HG02571 (cell line): Measurements from ENCODE around the gene ALDH2.
A peak's percentile ranks its signal among the peaks of the same experiment; 100 is the strongest.
"Not testable (repeated sequence)": the region's sequence is repeated elsewhere in the genome, so short reads cannot be mapped to it uniquely, and the experiment has no call there.

ENCODE experiments used
- ATAC-seq: cut with Tn5 transposase; IDR thresholded peaks from one replicate; pipeline ENCODE4 v1.9.1; 2021; ENCODE audit warnings: mild to moderate bottlenecking, moderate library complexity; ENCODE audit not compliant: unreplicated experiment

ALDH2 gene

GRCh38 chr12:111758120-111758561, 8.6 kb upstream of the ALDH2 start:
- no peak for ATAC-seq

GRCh38 chr12:111759271-111759670, 7.5 kb upstream of the ALDH2 start:
- ATAC-seq, result no peak

GRCh38 chr12:111759991-111760390, 6.7 kb upstream of the ALDH2 start:
- no peak for ATAC-seq

- no peak for ATAC-seq
Observed at GRCh38 chr12:111761099-111761498, 5.6 kb upstream of the ALDH2 start.

- no peak for ATAC-seq
Observed at GRCh38 chr12:111761706-111762105, 5.0 kb upstream of the ALDH2 start.

GRCh38 chr12:111763552-111763951, 3.2 kb upstream of the ALDH2 start:
- not testable (repeated sequence) for ATAC-seq

GRCh38 chr12:111764120-111764821, 2.5 kb upstream of the ALDH2 start:
- ATAC-seq, result no peak

GRCh38 chr12:111767362-111768158, 827 bp downstream of the ALDH2 start:
- no peak for ATAC-seq

GRCh38 chr12:111768159-111768895, 1.6 kb downstream of the ALDH2 start:
- ATAC-seq, result no peak

GRCh38 chr12:111769599-111769998, 2.9 kb downstream of the ALDH2 start:
- ATAC-seq, result no peak

- ATAC-seq, result no peak
Observed at GRCh38 chr12:111773801-111774551, 7.2 kb downstream of the ALDH2 start.

- peak; percentile 63 for ATAC-seq
Observed at GRCh38 chr12:111775205-111776193, 8.8 kb downstream of the ALDH2 start.

- ATAC-seq, result no peak
Observed at GRCh38 chr12:111776836-111777344, 10.2 kb downstream of the ALDH2 start.

GRCh38 chr12:111777345-111778045, 10.8 kb downstream of the ALDH2 start:
- no peak for ATAC-seq

- ATAC-seq, result no peak
Observed at GRCh38 chr12:111780166-111780565, 13.4 kb downstream of the ALDH2 start.

- ATAC-seq, result no peak
Observed at GRCh38 chr12:111780615-111781014, 13.9 kb downstream of the ALDH2 start.

GRCh38 chr12:111781085-111781658, 14.4 kb downstream of the ALDH2 start:
- no peak for ATAC-seq

- no peak for ATAC-seq
Observed at GRCh38 chr12:111783046-111783445, 16.3 kb downstream of the ALDH2 start.
